H1 (cell line): ENCODE measurements around the gene ORC5. TPM values are rescaled to one million over a fixed set of nuclear protein-coding genes. Genes with fewer than 3 reads are reported as not detected.

Source experiments
- CTCF ChIA-PET: fragments of 300-600 bp; sonication (Branson Sonifier 250); formaldehyde crosslinking; loops from one replicate; lab custom pipeline; 2021; ENCODE audit not compliant: partially characterized antibody; lab: Charles Lee
- POLR2A ChIA-PET: fragments of 300-600 bp; sonication (Branson Sonifier 250); formaldehyde crosslinking; loops from one replicate; lab custom pipeline; 2021; ENCODE audit warnings: inconsistent platforms; ENCODE audit not compliant: partially characterized antibody; lab: Charles Lee
- DNase-seq, 2 experiments: peaks; one replicate each; pipeline versions ENCODE4 v3.0.0 to v3.0.0-alpha.2; 2010 to 2022; ENCODE audit warnings: low spot score in 2 of 2, low read depth in 1 of 2, mixed read lengths in 1 of 2
- FAIRE-seq: peaks from 2 replicates; lab custom pipeline; 2011; peaks lifted over from hg19 to GRCh38; lab: Jason Lieb, UNC
- H2AFZ ChIP-seq: 2 replicates; pipeline ENCODE4 v1.8.1; 2012; ENCODE audit warnings: low read length, inconsistent platforms
- H2AK5ac ChIP-seq: 2 replicates; pipeline ENCODE4 v1.6.1; 2013; ENCODE audit warnings: low read depth, low read length
- H2BK120ac ChIP-seq: replicated peaks from 2 replicates; pipeline ENCODE3; 2013; ENCODE audit warnings: low read depth, low read length, inconsistent platforms
- H2BK12ac ChIP-seq: 2 replicates; pipeline ENCODE4 v1.6.1; 2013; ENCODE audit warnings: low read depth, low read length
- H2BK15ac ChIP-seq: 2 replicates; pipeline ENCODE4 v1.6.1; 2013; ENCODE audit warnings: low read length
- H2BK20ac ChIP-seq: 2 replicates; pipeline ENCODE4 v1.6.1; 2013; ENCODE audit warnings: low read length
- H2BK5ac ChIP-seq: 2 replicates; pipeline ENCODE4 v1.6.1; 2013; ENCODE audit warnings: low read depth, low read length
- H3K14ac ChIP-seq: 2 replicates; pipeline ENCODE4 v1.6.1; 2013; ENCODE audit warnings: inconsistent platforms; ENCODE audit not compliant: insufficient read length
- H3K18ac ChIP-seq: 2 replicates; pipeline ENCODE4 v1.6.1; 2013; ENCODE audit warnings: low read length; ENCODE audit errors: extremely low read depth
- H3K23ac ChIP-seq: 2 replicates; pipeline ENCODE4 v1.6.1; 2013; ENCODE audit warnings: inconsistent platforms; ENCODE audit not compliant: insufficient read length
- H3K23me2 ChIP-seq: 2 replicates; pipeline ENCODE4 v1.6.1; 2013; ENCODE audit warnings: low read depth, low read length
- H3K27ac ChIP-seq: 2 replicates; pipeline ENCODE4 v1.6.1; 2011; ENCODE audit warnings: low read depth, low read length, inconsistent platforms
- H3K27me3 ChIP-seq, 4 experiments: replicated peaks in 1 of 4; 1 replicate in 1 of 4; 2 replicates in 3 of 4; pipeline versions ENCODE4 v1.6.1 to v1.8.1; 2011 to 2013; ENCODE audit warnings: low read length in 3 of 4, mild to moderate bottlenecking in 3 of 4, inconsistent platforms in 2 of 4, mixed read lengths in 2 of 4, moderate library complexity in 1 of 4; ENCODE audit not compliant: control insufficient read depth in 3 of 4, insufficient read depth in 3 of 4; ENCODE audit errors: extremely low read depth in 1 of 4
- H3K36me3 ChIP-seq, 4 experiments: 2 replicates each; pipeline versions ENCODE4 v1.6.1 to v1.8.1; 2011 to 2013; ENCODE audit warnings: mild to moderate bottlenecking in 4 of 4, low read length in 3 of 4, moderate library complexity in 2 of 4, control low read depth in 1 of 4, inconsistent platforms in 1 of 4; ENCODE audit not compliant: insufficient read depth in 4 of 4, control insufficient read depth in 2 of 4
- H3K4ac ChIP-seq: replicated peaks from 2 replicates; pipeline ENCODE3; 2013; ENCODE audit warnings: low read length, low read depth, mixed read lengths, inconsistent platforms; ENCODE audit not compliant: insufficient read length
- H3K4me1 ChIP-seq, 4 experiments: replicated peaks in 1 of 4; 1 replicate in 1 of 4; 2 replicates in 3 of 4; pipeline versions ENCODE4 v1.6.1 to v1.8.1; 2011 to 2013; ENCODE audit warnings: low read length in 3 of 4, inconsistent platforms in 2 of 4, mixed read lengths in 1 of 4; ENCODE audit not compliant: insufficient read depth in 4 of 4, control insufficient read depth in 3 of 4
- H3K4me2 ChIP-seq, 2 experiments: 2 replicates each; pipeline versions ENCODE4 v1.6.1 to v1.8.1; 2011 to 2013; ENCODE audit warnings: low read depth in 2 of 2, low read length in 2 of 2, control low read depth in 1 of 2, inconsistent platforms in 1 of 2, mild to moderate bottlenecking in 1 of 2; ENCODE audit not compliant: insufficient read depth in 1 of 2
- H3K4me3 ChIP-seq, 4 experiments: fragments of 200-600, 300-600 bp in 1 of 4; sonication (generic), shearing (Covaris generic), sonication (Bioruptor Twin) in 1 of 4; 2 replicates each; pipeline versions ENCODE4 v1.5.1 to v1.8.1; 2011 to 2016; ENCODE audit warnings: low read length in 4 of 4, low read depth in 3 of 4, control low read depth in 2 of 4, inconsistent platforms in 2 of 4, mild to moderate bottlenecking in 2 of 4, mixed read lengths in 1 of 4, moderate library complexity in 1 of 4; ENCODE audit not compliant: insufficient read depth in 2 of 4; ENCODE audit errors: extremely low read depth in 1 of 4
- H3K56ac ChIP-seq: replicated peaks from 2 replicates; pipeline ENCODE3; 2013; ENCODE audit warnings: low read depth, mild to moderate bottlenecking, mixed read lengths, low read length, inconsistent platforms; ENCODE audit not compliant: insufficient read length
- H3K79me1 ChIP-seq: 2 replicates; pipeline ENCODE4 v1.6.1; 2013; ENCODE audit warnings: low read depth, low read length, control low read depth
- H3K79me2 ChIP-seq, 2 experiments: 2 replicates each; pipeline versions ENCODE4 v1.6.1 to v1.8.1; 2012 to 2013; ENCODE audit warnings: low read length in 2 of 2, mild to moderate bottlenecking in 2 of 2, inconsistent platforms in 1 of 2; ENCODE audit not compliant: insufficient read depth in 2 of 2, control insufficient read depth in 1 of 2
- H3K9ac ChIP-seq, 4 experiments: replicated peaks in 1 of 4; 1 replicate in 1 of 4; 2 replicates in 3 of 4; pipeline versions ENCODE4 v1.6.1 to v1.8.1; 2011 to 2013; ENCODE audit warnings: low read depth in 3 of 4, low read length in 3 of 4, control low read depth in 2 of 4, mild to moderate bottlenecking in 2 of 4, moderate library complexity in 2 of 4, inconsistent platforms in 1 of 4; ENCODE audit errors: extremely low read depth in 1 of 4
- H3K9me3 ChIP-seq, 2 experiments: 2 replicates each; pipeline versions ENCODE4 v1.6.1 to v1.8.1; 2012 to 2013; ENCODE audit warnings: mild to moderate bottlenecking in 2 of 2, moderate library complexity in 2 of 2, control low read depth in 1 of 2, inconsistent platforms in 1 of 2, low read depth in 1 of 2, low read length in 1 of 2, mixed read lengths in 1 of 2; ENCODE audit not compliant: insufficient read depth in 2 of 2
- H4K20me1 ChIP-seq, 2 experiments: replicated peaks in 1 of 2; 2 replicates each; pipeline versions ENCODE3 to v1.8.1; 2011 to 2013; ENCODE audit warnings: inconsistent platforms in 2 of 2, low read length in 2 of 2, mild to moderate bottlenecking in 1 of 2; ENCODE audit not compliant: insufficient read depth in 2 of 2, control insufficient read depth in 1 of 2
- H4K5ac ChIP-seq: 2 replicates; pipeline ENCODE4 v1.6.1; 2013; ENCODE audit warnings: low read length, low read depth, mixed read lengths, inconsistent platforms; ENCODE audit not compliant: insufficient read length
- H4K8ac ChIP-seq: 2 replicates; pipeline ENCODE4 v1.8.0; 2013; ENCODE audit warnings: mild to moderate bottlenecking, moderate library complexity, low read length, inconsistent platforms; ENCODE audit not compliant: insufficient read depth; ENCODE audit errors: extremely low read depth
- H4K91ac ChIP-seq: replicated peaks from 2 replicates; pipeline ENCODE3; 2013; ENCODE audit warnings: low read length, mixed read lengths, inconsistent platforms; ENCODE audit not compliant: insufficient read length
- ATF3 ChIP-seq: IDR thresholded peaks from 2 replicates; pipeline ENCODE4 v1.6.1; 2011; ENCODE audit warnings: low read depth, mild to moderate bottlenecking, low read length; ENCODE audit not compliant: insufficient read depth
- BCL11A ChIP-seq, 2 experiments: IDR thresholded peaks; one replicate each; pipeline ENCODE4 v1.6.1; 2011; ENCODE audit warnings: low read depth in 2 of 2, low read length in 2 of 2, mild to moderate bottlenecking in 2 of 2
- CEBPB ChIP-seq: IDR thresholded peaks from 2 replicates; pipeline ENCODE4 v1.6.1; 2012; ENCODE audit warnings: low read depth, low read length
- FOSL1 ChIP-seq: IDR thresholded peaks from 2 replicates; pipeline ENCODE4 v1.6.1; 2011; ENCODE audit warnings: mild to moderate bottlenecking, low read depth, low read length, moderate library complexity; ENCODE audit not compliant: insufficient read depth
- GABPA ChIP-seq: IDR thresholded peaks from 2 replicates; pipeline ENCODE4 v1.6.1; 2011; ENCODE audit warnings: mild to moderate bottlenecking, low read length, moderate library complexity, borderline replicate concordance; ENCODE audit not compliant: insufficient read depth
- MAX ChIP-seq: IDR thresholded peaks from 2 replicates; pipeline ENCODE4 v1.6.1; 2012; ENCODE audit warnings: inconsistent platforms
- RFX5 ChIP-seq: IDR thresholded peaks from 2 replicates; pipeline ENCODE4 v1.6.1; 2011; ENCODE audit warnings: low read depth, low read length, improper control_type of control experiment, borderline replicate concordance
- SUZ12 ChIP-seq: fragments of 200-600 bp; sonication (generic); IDR thresholded peaks from 2 replicates; pipeline ENCODE4 v1.6.1; 2012; ENCODE audit warnings: mild to moderate bottlenecking, inconsistent platforms, low read length, moderate library complexity, mixed read lengths
- YY1 ChIP-seq: IDR thresholded peaks from 2 replicates; pipeline ENCODE4 v1.6.1; 2011; ENCODE audit warnings: low read depth, mild to moderate bottlenecking, low read length
- WGBS, 2 experiments: shearing (Covaris generic) in 1 of 2; methylation state at CpG; one replicate each; pipeline versions ENCODE4 v1.1.6 to v1.1.7; 2013 to 2015; ENCODE audit warnings: low lambda C conversion rate in 2 of 2, mixed read lengths in 2 of 2, inconsistent platforms in 1 of 2, low coverage in 1 of 2, missing lambda C conversion rate in 1 of 2; ENCODE audit not compliant: insufficient replicate concordance in 2 of 2, insufficient coverage in 1 of 2, insufficient read length in 1 of 2; ENCODE audit errors: extremely low coverage in 1 of 2, missing lambda C conversion rate in 1 of 2; 5-methylcytosine and 5-hydroxymethylcytosine counted together
- polyA plus RNA-seq, 7 experiments: library from polyadenylated mRNA; depleted of rRNA in 3 of 7; stranded (reverse) in 5 of 7; unstranded in 2 of 7; fragments of >200 nt in 5 of 7; fragments of 200-250 nt in 2 of 7; gene quantifications; 1 replicate in 5 of 7; 2 replicates in 1 of 7; 4 replicates in 1 of 7; pipeline versions ENCODE4 v1.2.1 to v1.2.3, GENCODE V29; 2011 to 2013; ENCODE audit warnings: missing spikeins in 2 of 7, mixed read lengths in 2 of 7
- total RNA-seq: library from RNA; stranded (reverse); fragmentation: NEBNext Ultra II Directional; extraction: Animal tissue kit (Norgen Biotek cat#: 25700); gene quantifications from 2 replicates; pipeline ENCODE4 v1.2.1, GENCODE V29; 2021

Gene ORC5
- total and polyA plus RNA-seq, 2 of the 8 experiments (the other 6 are each of a cell fraction or from before 2014, with no cell fraction given): 7.7 to 19.9 TPM

GRCh38 chr7:104217620-104218019 lies 9.8 kb upstream of the ORC5 start:
- H4K91ac ChIP-seq: no peak overlapping the region
- H2BK15ac ChIP-seq: no peak overlapping the region
- TF ChIP-seq MAX: no peak
- TF ChIP-seq CEBPB: no peak
- TF ChIP-seq FOSL1: no peak
- TF ChIP-seq YY1: no peak
- no peak for TF ChIP-seq RFX5
- TF ChIP-seq SUZ12: no peak
- TF ChIP-seq GABPA: no peak
- TF ChIP-seq ATF3: no peak
- no peak for TF ChIP-seq BCL11A (IDR thresholded peaks at IDR 0.05; ENCODE audit: low read depth in 2 of 2, low read length in 2 of 2)
- H3K4me1 ChIP-seq: no peaks in the 10 kb centered on the region
- H3K18ac ChIP-seq: no peak overlapping the region
- no peak overlapping the region for H2BK120ac ChIP-seq
- H3K36me3 ChIP-seq: no peaks in the 10 kb centered on the region
- no peak overlapping the region for H3K4me2 ChIP-seq
- H3K9ac ChIP-seq: no peak overlapping the region
- H2BK12ac ChIP-seq: no peak overlapping the region
- WGBS, 2 experiments: 89% methylated on average over 4 of the region's 4 CpGs; no CpG with 5 or more reads in 1 of the 2 experiments
- POLR2A ChIA-PET: no interaction called here
- H4K5ac ChIP-seq: no peak overlapping the region
- CTCF ChIA-PET: no interaction called here
- no peak overlapping the region for H3K4ac ChIP-seq
- no peak overlapping the region for H3K56ac ChIP-seq
- DNase-seq: no peak
- no peak overlapping the region for H2BK5ac ChIP-seq
- H3K27me3 ChIP-seq: no peaks in the 10 kb centered on the region
- H3K9me3 ChIP-seq: 0 out of 4 replicates have a peak, but pooled peaks cover 0 to 5% of the 10 kb centered on the region in 2 experiments
- no peak overlapping the region for H4K8ac ChIP-seq
- no peak for FAIRE-seq
- no peak overlapping the region for H3K4me3 ChIP-seq
- H3K79me2 ChIP-seq: no peaks in the 10 kb centered on the region
- no peaks in the 10 kb centered on the region for H3K79me1 ChIP-seq
- no peaks in the 10 kb centered on the region for H4K20me1 ChIP-seq
- no peak overlapping the region for H3K23ac ChIP-seq
- no peak overlapping the region for H2AK5ac ChIP-seq
- H2BK20ac ChIP-seq: no peak overlapping the region
- no peak overlapping the region for H2AFZ ChIP-seq
- no peak overlapping the region for H3K27ac ChIP-seq
- no peak overlapping the region for H3K14ac ChIP-seq
- H3K23me2 ChIP-seq: no peaks in the 10 kb centered on the region
